Measurements from ENCODE around the gene ASPDH. TPM values are rescaled to one million over a fixed set of nuclear protein-coding genes. Genes with fewer than 3 reads are reported as not detected.

The ASPDH gene
- total RNA-seq, 2 experiments from 2014 or later, result not detected

DNA sequence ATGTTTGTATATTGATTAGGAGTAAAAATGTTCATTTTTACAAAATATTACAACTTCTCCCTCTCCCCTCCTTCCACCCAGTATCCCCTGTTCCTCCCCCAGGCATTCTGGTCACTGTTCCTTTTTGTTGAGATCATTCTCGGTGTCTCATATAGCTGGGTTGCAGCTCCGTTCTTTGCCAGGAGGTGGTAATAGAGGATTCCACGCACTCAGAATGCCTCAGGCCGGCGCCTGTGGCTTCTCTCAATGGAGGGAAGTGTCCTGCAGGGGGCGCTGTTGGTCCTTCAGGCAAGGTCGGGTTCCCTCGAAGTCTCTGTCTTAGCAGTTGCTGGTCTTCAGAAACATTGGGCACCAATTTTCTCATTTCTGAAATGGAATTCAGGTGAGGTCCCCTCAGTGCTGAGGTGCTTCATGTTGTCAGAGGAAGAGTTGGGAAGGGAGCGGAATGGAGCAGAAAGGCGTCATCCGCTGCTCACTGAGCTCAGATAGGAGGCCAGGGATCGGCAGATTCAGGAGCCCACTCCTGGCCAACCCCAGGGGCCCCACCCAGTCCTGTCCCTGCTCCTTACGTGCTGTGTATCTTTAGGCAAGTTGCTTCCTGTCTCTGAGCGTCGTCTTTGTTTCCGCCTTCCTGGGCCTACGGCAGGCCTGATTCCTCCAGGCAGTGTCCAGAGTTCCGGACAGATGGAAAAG, 26.7 kb downstream of the ASPDH start:
- Mint-ChIP-seq H3K36me3 (ENCODE audit: low read depth) (peaks cover 18% of the 10 kb centered on the region), H3K27me3 (ENCODE audit: low read depth) (peaks cover 3% of the 10 kb centered on the region), H3K4me1 (ENCODE audit: low read depth) (peaks cover 30% of the 10 kb centered on the region), H3K4me3 (no peak overlapping the region), H3K27ac (no peak overlapping the region), H3K9me3 (peaks cover 5% of the 10 kb centered on the region)
- peak; percentile 75 for DNase-seq
- CTCF ChIA-PET, result interaction anchor here (0.5 to 2.4 kb wide), 6 partner anchors 8 to 293 kb away, joined by 3 to 8 read pairs (median 4); no protein-coding TSS in a partner anchor
- intact Hi-C loops (cut with micrococcal nuclease), result no loop called here

DNA sequence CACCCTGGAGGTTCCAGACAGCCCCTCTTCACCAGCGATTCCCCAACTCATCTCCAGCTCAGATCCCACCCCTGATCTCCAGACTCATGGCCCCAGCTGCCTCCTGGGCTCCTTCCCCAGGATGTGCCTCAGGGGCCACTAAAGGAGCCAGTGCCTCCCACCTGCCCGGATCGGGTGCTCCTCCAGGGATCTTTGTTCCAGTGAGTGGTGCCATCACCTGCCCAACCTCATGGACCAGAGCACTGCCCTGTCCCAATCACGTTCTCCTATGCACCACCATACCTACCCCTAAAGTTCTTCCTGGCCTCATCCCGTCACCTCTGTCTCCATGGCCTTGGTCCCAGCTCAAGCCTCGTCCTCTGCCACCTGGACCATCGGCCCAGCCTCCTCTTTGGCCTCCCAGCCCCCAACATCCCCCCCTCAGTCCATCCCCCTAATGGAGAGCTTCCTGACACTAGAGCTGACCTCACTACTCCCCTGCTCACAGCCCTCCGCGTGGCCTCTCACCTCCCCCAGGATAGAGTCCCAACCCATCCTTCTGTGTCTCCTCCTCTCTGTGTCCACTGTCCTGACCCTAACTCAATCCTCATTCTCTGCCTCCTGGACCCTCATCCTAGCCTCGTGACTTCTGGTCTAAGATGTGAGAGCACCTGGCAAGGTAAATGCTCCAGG, 28.3 kb downstream of the ASPDH start:
- Mint-ChIP-seq H3K9me3 (peaks cover 5% of the 10 kb centered on the region), H3K27me3 (ENCODE audit: low read depth) (no peaks in the 10 kb centered on the region), H3K4me1 (ENCODE audit: low read depth) (peaks cover 16% of the 10 kb centered on the region), H3K27ac (no peak overlapping the region), H3K36me3 (ENCODE audit: low read depth) (peaks cover 21% of the 10 kb centered on the region), H3K4me3 (no peak overlapping the region)
- no peak for DNase-seq
- intact Hi-C loops (cut with micrococcal nuclease), result no loop called here
- CTCF ChIA-PET, result interaction anchor here (1.8 kb wide), 1 partner anchor 71 kb away, joined by 4 read pairs; no protein-coding TSS in a partner anchor

DNA sequence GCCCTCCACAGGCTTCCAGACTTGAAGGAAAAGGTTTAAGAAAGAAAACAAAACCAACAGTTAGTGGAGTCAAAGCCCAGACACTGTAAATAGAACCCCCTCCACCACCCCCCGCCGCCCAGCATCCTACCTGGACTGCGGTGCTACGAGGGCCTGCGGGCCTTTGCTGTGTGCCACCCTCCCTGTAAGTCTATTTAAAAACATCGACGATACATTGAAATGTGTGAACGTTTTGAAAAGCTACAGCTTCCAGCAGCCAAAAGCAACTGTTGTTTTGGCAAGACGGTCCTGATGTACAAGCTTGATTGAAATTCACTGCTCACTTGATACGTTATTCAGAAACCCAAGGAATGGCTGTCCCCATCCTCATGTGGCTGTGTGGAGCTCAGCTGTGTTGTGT, 30.8 kb downstream of the ASPDH start:
- H3K9me3 Mint-ChIP-seq, result peaks cover 5% of the 10 kb centered on the region
- peaks cover 17% of the 10 kb centered on the region for H3K4me1 Mint-ChIP-seq (ENCODE audit: low read depth)
- no peak overlapping the region for H3K4me3 Mint-ChIP-seq
- H3K27ac Mint-ChIP-seq, result no peak overlapping the region
- intact Hi-C loops (cut with micrococcal nuclease), result no loop called here
- no peaks in the 10 kb centered on the region for H3K27me3 Mint-ChIP-seq (ENCODE audit: low read depth)
- peaks cover 22% of the 10 kb centered on the region for H3K36me3 Mint-ChIP-seq (ENCODE audit: low read depth)
- CTCF ChIA-PET, result no interaction called here
- no peak for DNase-seq

DNA sequence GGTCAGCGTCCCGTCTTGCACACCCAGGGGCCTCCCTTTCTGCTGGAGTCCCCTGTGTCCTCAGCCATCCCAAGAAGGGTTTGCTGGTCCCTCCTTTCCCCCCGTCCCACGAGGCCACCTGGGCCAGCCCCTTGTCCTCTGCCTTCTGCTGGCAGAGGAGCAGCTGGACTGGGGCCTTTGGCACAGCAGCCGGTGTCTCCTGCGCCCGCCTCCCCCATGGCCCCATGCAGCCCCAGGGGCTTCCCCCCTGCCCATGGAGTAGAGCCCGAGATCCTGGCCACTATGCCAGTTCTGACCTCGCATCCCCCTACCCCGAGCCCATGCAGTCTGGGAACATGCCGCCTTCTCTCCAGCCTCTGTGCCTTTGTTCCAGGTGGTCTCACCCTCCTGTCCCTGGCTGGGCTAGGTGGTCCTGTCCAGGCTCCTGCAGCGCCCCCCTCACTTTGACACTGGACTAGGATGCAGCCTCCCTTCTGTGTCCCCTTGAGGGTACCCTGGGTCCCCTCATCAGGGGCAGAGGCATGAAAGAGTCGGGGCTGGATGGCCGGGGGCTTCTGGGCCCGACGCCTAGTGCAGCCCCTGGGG, 31.4 kb downstream of the ASPDH start:
- H3K4me1 Mint-ChIP-seq (ENCODE audit: low read depth), result peaks cover 20% of the 10 kb centered on the region
- intact Hi-C loops (cut with micrococcal nuclease), result no loop called here
- H3K27ac Mint-ChIP-seq, result no peak overlapping the region
- DNase-seq, result no peak
- H3K4me3 Mint-ChIP-seq, result no peak overlapping the region
- peaks cover 5% of the 10 kb centered on the region for H3K9me3 Mint-ChIP-seq
- CTCF ChIA-PET, result no interaction called here
- H3K36me3 Mint-ChIP-seq (ENCODE audit: low read depth), result peaks cover 26% of the 10 kb centered on the region
- H3K27me3 Mint-ChIP-seq (ENCODE audit: low read depth), result no peaks in the 10 kb centered on the region

DNA sequence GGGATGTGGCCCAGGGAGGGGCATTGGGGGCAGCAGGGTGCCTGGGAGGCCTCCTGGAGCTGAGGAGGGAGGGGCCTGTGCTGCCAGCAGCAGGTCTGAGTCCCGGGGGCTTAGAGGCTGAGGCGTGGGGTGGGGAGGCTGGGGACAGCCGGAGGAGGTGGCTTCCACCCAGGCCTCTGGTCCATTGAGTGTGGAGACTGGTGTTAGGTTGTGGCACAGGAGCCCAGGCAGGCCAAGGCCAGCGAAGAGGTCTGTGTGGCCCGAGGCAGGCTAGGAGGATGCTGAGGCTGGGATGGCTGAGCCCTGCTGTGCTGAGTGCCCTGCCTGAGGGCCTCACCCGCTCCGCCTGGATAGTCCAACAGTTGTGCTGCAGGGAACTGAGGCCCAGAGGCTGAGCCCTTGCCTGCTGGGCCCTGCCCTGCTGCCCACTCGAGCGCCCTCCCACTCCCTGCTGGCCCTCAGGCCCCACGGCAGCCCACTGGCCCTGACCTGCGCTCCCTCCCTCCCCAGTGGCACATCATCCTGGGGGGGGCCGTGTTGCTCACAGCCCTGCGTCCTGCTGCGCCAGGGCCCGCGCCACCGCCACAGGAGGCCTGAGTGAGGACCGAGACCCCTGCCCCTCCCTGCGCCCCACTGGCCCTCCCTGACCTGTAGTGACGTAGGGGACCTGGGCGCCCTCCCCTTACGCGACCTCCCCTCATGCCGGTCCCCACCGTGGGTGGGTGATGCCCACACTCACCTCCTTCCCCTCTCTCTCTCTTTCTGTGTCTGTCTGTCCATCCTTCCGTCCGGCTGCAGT, 32.2 kb downstream of the ASPDH start:
- no peak for DNase-seq
- Mint-ChIP-seq H3K36me3 (ENCODE audit: low read depth) (peaks cover 25% of the 10 kb centered on the region), H3K9me3 (peaks cover 3% of the 10 kb centered on the region), H3K27ac (no peak overlapping the region), H3K4me3 (no peak overlapping the region), H3K4me1 (ENCODE audit: low read depth) (peaks cover 23% of the 10 kb centered on the region), H3K27me3 (ENCODE audit: low read depth) (no peaks in the 10 kb centered on the region)
- intact Hi-C loops (cut with micrococcal nuclease), result no loop called here
- CTCF ChIA-PET, result no interaction called here

DNA sequence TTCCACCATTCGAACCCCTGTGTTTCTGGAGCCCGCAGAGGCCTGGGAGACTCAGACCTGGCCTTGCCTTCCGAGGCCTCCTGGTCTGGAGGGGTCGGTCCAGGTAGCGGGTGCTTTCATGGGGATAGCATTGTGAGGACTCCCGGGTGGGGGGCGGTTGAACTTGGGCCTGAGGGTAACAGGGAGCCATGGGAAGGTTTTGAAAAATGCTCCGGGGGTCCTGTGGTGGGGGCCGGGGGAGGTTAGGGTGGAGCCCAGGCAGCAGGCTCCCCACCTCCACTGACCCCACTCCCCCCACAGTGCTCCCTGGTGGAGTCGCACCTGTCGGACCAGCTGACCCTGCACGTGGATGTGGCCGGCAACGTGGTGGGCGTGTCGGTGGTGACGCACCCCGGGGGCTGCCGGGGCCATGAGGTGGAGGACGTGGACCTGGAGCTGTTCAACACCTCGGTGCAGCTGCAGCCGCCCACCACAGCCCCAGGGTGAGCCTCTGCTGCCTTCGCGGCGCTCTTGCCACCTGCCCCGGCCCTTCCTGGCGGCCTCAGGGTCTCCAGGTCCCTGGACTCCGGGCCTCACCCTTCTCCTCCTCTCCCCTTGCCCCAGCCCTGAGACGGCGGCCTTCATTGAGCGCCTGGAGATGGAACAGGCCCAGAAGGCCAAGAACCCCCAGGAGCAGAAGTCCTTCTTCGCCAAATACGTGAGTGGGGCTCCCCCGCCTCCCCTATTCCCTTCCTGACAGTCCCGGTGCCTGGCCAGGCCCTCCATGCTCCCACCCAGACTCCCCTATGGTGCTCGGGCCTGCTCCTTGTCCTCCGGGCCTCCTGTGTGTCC, 33.2 kb downstream of the ASPDH start:
- Mint-ChIP-seq H3K27ac (no peak overlapping the region), H3K4me3 (no peak overlapping the region), H3K9me3 (no peaks in the 10 kb centered on the region), H3K4me1 (ENCODE audit: low read depth) (peaks cover 25% of the 10 kb centered on the region), H3K36me3 (ENCODE audit: low read depth) (peaks cover 20% of the 10 kb centered on the region), H3K27me3 (ENCODE audit: low read depth) (no peaks in the 10 kb centered on the region)
- DNase-seq, result no peak
- CTCF ChIA-PET, result interaction anchor here (1.0 to 1.9 kb wide), 3 partner anchors 11 to 180 kb away, joined by 3 to 5 read pairs (median 5); no protein-coding TSS in a partner anchor
- intact Hi-C loops (cut with micrococcal nuclease), result no loop called here

DNA sequence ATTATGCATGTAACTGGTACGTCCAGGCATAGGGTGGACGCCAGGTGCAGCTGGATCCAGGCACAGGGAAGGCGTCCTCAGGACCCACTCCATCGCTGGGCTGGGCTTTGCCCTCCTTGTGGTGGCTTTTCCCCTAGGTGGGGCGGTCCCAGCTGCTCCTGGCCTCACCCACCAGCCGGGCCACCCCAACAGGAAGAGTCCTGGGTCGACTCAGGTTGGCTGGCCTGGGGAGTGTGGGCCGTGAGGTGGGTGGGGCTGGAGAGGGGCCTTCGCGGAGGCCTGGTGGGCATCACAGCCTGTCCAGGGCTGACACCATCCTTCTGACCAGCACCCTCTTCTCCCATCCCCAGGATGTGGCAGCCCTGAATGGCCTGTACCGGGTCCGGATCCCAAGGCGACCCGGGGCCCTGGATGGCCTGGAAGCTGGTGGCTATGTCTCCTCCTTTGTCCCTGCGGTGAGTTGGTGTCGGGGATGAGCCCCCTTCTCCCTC, 33.9 kb downstream of the ASPDH start:
- CTCF ChIA-PET, result interaction anchor here (0.7 to 2.0 kb wide), 6 partner anchors 8 to 179 kb away, joined by 3 to 9 read pairs (median 4); no protein-coding TSS in a partner anchor
- intact Hi-C loops (cut with micrococcal nuclease), result loop anchor here (5.0 kb wide), 1 partner anchor 123 kb away; no protein-coding TSS in a partner anchor
- H3K36me3 Mint-ChIP-seq (ENCODE audit: low read depth), result peaks cover 17% of the 10 kb centered on the region
- H3K27me3 Mint-ChIP-seq (ENCODE audit: low read depth), result no peaks in the 10 kb centered on the region
- peaks cover 28% of the 10 kb centered on the region for H3K4me1 Mint-ChIP-seq (ENCODE audit: low read depth)
- no peak overlapping the region for H3K27ac Mint-ChIP-seq
- H3K4me3 Mint-ChIP-seq, result no peak overlapping the region
- no peak for DNase-seq
- H3K9me3 Mint-ChIP-seq, result no peaks in the 10 kb centered on the region

DNA sequence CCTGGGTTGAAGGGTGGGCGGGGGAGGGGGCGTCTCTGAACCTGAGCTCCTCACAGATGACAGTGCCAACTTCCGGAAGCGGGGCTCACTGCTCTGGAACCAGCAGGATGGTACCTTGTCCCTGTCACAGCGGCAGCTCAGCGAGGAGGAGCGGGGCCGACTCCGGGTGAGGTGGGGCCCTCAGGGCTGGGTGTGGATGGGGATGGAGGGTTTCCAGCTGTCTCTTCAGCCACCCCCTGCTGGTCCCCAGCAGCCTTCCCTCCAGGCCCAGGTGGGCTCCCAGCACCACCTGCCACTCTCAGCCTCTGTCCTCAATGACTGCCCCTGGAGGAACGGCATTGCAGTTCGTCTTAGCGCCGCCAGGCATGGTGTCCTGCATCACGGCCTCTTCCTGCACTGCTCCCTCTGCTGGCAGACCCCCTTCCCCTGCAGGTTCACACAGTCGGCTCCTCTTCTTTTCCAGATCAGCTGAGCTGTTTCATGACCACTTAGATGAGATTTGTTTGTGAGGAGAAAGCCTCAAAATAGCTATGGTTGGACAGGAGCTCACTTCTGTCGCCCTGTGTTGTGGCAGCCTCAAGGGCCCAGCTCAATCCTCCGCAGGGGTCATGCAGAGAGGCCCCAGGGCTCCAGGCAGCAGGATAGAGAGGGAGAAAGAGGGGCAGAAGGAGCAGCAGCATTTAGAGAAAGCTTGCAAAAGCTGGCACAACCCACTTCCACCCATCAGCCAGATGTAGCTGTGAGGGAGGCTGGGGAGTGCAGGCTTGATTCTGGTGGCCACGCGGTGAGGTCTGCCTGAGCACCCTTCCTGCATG, 34.6 kb downstream of the ASPDH start:
- H3K4me1 Mint-ChIP-seq (ENCODE audit: low read depth), result peaks cover 28% of the 10 kb centered on the region
- H3K4me3 Mint-ChIP-seq, result no peak overlapping the region
- H3K36me3 Mint-ChIP-seq (ENCODE audit: low read depth), result peaks cover 17% of the 10 kb centered on the region
- no peaks in the 10 kb centered on the region for H3K9me3 Mint-ChIP-seq
- intact Hi-C loops (cut with micrococcal nuclease), result loop anchor here (5.0 kb wide), 1 partner anchor 122 kb away; no protein-coding TSS in a partner anchor
- H3K27me3 Mint-ChIP-seq (ENCODE audit: low read depth), result no peaks in the 10 kb centered on the region
- DNase-seq, result peak; percentile 34
- CTCF ChIA-PET, result interaction anchor here (0.7 to 2.0 kb wide), 8 partner anchors 8 to 178 kb away, joined by 3 to 9 read pairs (median 4); no protein-coding TSS in a partner anchor
- H3K27ac Mint-ChIP-seq, result no peak overlapping the region

DNA sequence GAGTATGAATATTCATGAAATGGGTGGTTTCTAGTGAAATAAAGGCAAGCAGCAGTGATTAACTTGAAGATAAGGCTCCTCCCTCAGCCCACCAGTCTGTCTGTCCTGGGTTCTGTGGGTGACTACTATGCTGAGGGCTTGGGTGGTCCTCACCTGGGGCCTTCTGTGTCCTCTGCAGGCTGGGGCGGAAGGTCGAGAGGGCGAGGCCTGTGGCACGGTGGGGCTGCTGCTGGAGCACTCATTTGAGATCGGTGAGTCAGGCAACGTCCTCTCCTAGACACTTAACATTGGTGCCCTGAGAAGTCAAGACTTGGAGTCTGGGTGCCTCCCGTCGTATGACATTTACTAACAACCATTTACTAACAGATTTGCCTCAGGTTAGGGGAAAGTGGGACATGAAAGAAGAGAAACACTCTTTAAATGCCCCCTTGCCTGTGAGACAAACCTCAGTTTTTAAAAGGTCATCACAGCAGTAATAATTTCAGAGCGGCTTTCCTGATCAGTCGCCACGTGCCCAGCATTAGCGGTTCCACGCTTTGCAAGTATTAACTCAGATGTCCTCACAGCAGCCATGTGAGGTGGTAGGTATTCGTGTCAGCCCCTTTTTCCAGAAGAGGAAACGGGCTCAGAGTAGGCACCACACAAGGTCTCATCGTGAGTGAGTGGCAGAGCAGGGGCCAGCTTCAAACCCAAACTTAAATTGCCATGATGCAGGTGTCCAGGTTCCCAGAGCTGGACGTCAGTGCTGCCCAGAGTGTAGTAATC, 35.8 kb downstream of the ASPDH start:
- intact Hi-C loops (cut with micrococcal nuclease), result loop anchor here (5.0 kb wide), 1 partner anchor 121 kb away; no protein-coding TSS in a partner anchor
- Mint-ChIP-seq H3K27ac (peak overlapping the region; percentile 10), H3K4me1 (ENCODE audit: low read depth) (peaks cover 28% of the 10 kb centered on the region), H3K9me3 (no peaks in the 10 kb centered on the region), H3K27me3 (ENCODE audit: low read depth) (no peaks in the 10 kb centered on the region), H3K36me3 (ENCODE audit: low read depth) (peaks cover 17% of the 10 kb centered on the region), H3K4me3 (peak overlapping the region; percentile 99)
- no peak for DNase-seq
- CTCF ChIA-PET, result interaction anchor here (1.1 to 2.0 kb wide), 3 partner anchors 8 to 109 kb away, joined by 3 to 9 read pairs (median 5); no protein-coding TSS in a partner anchor

DNA sequence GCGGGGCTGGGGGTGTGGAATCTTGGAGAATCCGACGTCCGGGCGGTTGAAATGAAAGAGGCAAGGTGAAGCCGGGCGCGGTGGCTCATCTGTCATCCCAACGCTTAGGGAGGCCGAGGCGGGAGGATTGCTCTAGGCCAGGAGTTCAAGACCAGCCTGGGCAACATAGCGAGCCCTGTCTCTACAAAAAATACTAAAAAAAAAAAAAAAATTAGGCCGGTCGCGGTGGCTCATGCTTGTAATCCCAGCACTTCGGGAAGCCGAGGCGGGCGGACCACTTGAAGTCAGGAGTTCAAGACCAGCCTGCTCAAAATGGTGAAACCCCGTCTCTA, 36.8 kb downstream of the ASPDH start:
- DNase-seq, result no peak
- H3K9me3 Mint-ChIP-seq, result no peaks in the 10 kb centered on the region
- peak overlapping the region; percentile 86 for H3K27ac Mint-ChIP-seq
- H3K36me3 Mint-ChIP-seq (ENCODE audit: low read depth), result peaks cover 17% of the 10 kb centered on the region
- CTCF ChIA-PET, result interaction anchor here (0.6 kb wide), 1 partner anchor 15 kb away, joined by 4 read pairs; no protein-coding TSS in a partner anchor
- intact Hi-C loops (cut with micrococcal nuclease), result loop anchor here (1.0 to 5.0 kb wide), 5 partner anchors 34 to 120 kb away; partner anchors contain the start of genes JOSD2, NR1H2 and POLD1
- peak overlapping the region; percentile 99 for H3K4me3 Mint-ChIP-seq
- H3K4me1 Mint-ChIP-seq (ENCODE audit: low read depth), result peaks cover 28% of the 10 kb centered on the region
- no peaks in the 10 kb centered on the region for H3K27me3 Mint-ChIP-seq (ENCODE audit: low read depth)

Measured in activated naive CD4-positive, alpha-beta T cell treated with anti-CD3 and anti-CD28 coated beads for 36 hours (primary cell).